Measurements from ENCODE around the gene ZP1.

- no peak for TF ChIP-seq ZNF274 (IDR thresholded peaks at IDR 0.05; ENCODE audit: low read depth, low read length)
- no peak for TF ChIP-seq YY1 (IDR thresholded peaks at IDR 0.05; ENCODE audit: insufficient read depth, insufficient read length)
These were observed 30.4 kb upstream of the ZP1 start for GRCh38 chr11:60836866-60837515.
